Uterine smooth muscle cell (primary cell): Measurements from ENCODE around the gene VRK1. TPM values are rescaled to one million over a fixed set of nuclear protein-coding genes. Genes with fewer than 3 reads are reported as not detected.

Experiments
- total RNA-seq: library from RNA; depleted of rRNA; stranded (reverse); fragments of >200 nt; gene quantifications from 2 replicates; pipeline ENCODE4 v1.2.3, GENCODE V29; 2014

Gene VRK1
- 29.4 and 63.9 TPM in 2 replicates for total RNA-seq

DNA sequence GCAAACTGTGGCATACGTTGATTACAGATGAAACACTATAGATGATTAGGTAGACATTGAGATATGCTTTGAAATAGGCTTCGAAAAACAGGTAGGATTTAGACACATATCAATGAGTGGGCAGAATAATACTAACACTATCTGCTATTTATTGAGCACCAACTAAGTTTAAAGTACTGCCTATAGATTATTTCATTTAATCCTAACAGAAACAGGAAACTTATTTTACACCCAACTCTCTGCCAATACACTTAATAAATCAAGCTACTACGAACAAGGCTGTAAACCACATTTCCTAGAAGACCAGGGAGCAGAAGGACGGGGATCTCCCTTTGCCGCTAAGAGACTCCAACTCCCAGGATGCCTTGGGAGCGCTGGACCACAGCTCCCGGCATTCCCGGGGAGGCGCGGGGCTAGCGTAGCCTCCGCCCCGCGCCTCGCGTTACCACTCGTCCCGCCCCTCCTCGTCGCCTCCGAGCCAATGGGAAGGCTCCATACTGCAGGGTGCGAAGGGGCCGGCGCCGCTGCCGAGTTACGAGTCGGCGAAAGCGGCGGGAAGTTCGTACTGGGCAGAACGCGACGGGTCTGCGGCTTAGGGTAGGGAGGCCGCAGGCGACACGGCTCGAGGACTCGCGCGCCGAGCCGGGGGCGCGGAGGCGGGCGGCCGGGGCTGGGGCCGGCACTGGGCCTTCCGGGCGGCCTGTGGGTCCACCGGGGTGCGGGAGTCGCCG lies at the start of gene VRK1:
VRK1 (plus strand) TSS at position 532 of the 731 bp plus-strand sequence. CDS start 36,090 bp downstream, outside the sequence.

